ENCODE data around the gene HOXB2. TPM values are rescaled to one million over a fixed set of nuclear protein-coding genes. Genes with fewer than 3 reads are reported as not detected.

The HOXB2 gene
- total RNA-seq, 2 experiments from 2014 or later, result not detected

GRCh38 chr17:48583708-48584222 is 38.9 kb upstream of the HOXB2 start:
- DNase-seq (ENCODE audit: low spot score), result no peak
- peaks cover 40% of the 10 kb centered on the region for H3K4me1 ChIP-seq (ENCODE audit: insufficient read depth, low read length, poor library complexity, severe bottlenecking)

GRCh38 chr17:48582750-48583069 is 37.8 kb upstream of the HOXB2 start:
- H3K4me2 ChIP-seq (ENCODE audit: low read length), result no peak overlapping the region
- intact Hi-C loops (cut with micrococcal nuclease; ENCODE audit: unreplicated experiment), result no loop called here
- no peaks in the 10 kb centered on the region for H3K79me2 ChIP-seq (ENCODE audit: insufficient read depth, low read depth, low read length)
- H3K36me3 ChIP-seq (ENCODE audit: insufficient read depth, low read length), result no peaks in the 10 kb centered on the region
- ChIA-PET CTCF (ENCODE audit: unreplicated experiment) (no interaction called here), POLR2A (interaction anchor here (0.6 kb wide), 1 partner anchor 1076 kb away, joined by 3 read pairs; no protein-coding TSS in a partner anchor)
- no peaks in the 10 kb centered on the region for H3K9me3 ChIP-seq (ENCODE audit: low read length)
- peaks cover 35% of the 10 kb centered on the region for H3K4me1 ChIP-seq (ENCODE audit: insufficient read depth, low read length, poor library complexity, severe bottlenecking)
- no peaks in the 10 kb centered on the region for H3K9me2 ChIP-seq (ENCODE audit: insufficient read depth, low read length)
- no peak overlapping the region for H3K4me3 ChIP-seq (ENCODE audit: low read depth, low read length, poor library complexity, severe bottlenecking)
- no TSS peak for BruUV-seq (replicated peaks)
- H4K20me1 ChIP-seq (ENCODE audit: insufficient read depth, low read length), result no peaks in the 10 kb centered on the region
- no peak overlapping the region for H2AFZ ChIP-seq (ENCODE audit: low read length)
- DNase-seq (ENCODE audit: low spot score), result no peak
- H3K27ac ChIP-seq (ENCODE audit: low read depth, low read length, poor library complexity, severe bottlenecking), result no peak overlapping the region
- TF ChIP-seq CTCF (conservative IDR thresholded peaks at IDR 0.05; ENCODE audit: low read length) (no peak), EZH2phosphoT487 (IDR thresholded peaks at IDR 0.05; ENCODE audit: borderline replicate concordance, low read depth, low read length) (no peak)

More at GRCh38 chr17:48583708-48584222, 38.9 kb upstream of the HOXB2 start:
- Histone ChIP-seq H4K20me1 (ENCODE audit: insufficient read depth, low read length) (no peaks in the 10 kb centered on the region), H2AFZ (ENCODE audit: low read length) (no peak overlapping the region), H3K9me2 (ENCODE audit: insufficient read depth, low read length) (no peaks in the 10 kb centered on the region), H3K4me2 (ENCODE audit: low read length) (no peak overlapping the region), H3K27ac (ENCODE audit: low read depth, low read length, poor library complexity, severe bottlenecking) (no peak overlapping the region), H3K9me3 (ENCODE audit: low read length) (no peaks in the 10 kb centered on the region), H3K4me3 (ENCODE audit: low read depth, low read length, poor library complexity, severe bottlenecking) (no peak overlapping the region), H3K36me3 (ENCODE audit: insufficient read depth, low read length) (no peaks in the 10 kb centered on the region), H3K79me2 (ENCODE audit: insufficient read depth, low read depth, low read length) (no peaks in the 10 kb centered on the region)
- intact Hi-C loops (cut with micrococcal nuclease; ENCODE audit: unreplicated experiment), result no loop called here
- TF ChIP-seq EZH2phosphoT487 (IDR thresholded peaks at IDR 0.05; ENCODE audit: borderline replicate concordance, low read depth, low read length) (no peak), CTCF (conservative IDR thresholded peaks at IDR 0.05; ENCODE audit: low read length) (no peak)
- POLR2A ChIA-PET, result no interaction called here
- BruUV-seq (replicated peaks), result no TSS peak
- CTCF ChIA-PET (ENCODE audit: unreplicated experiment), result no interaction called here

- CTCF ChIA-PET (ENCODE audit: unreplicated experiment), result no interaction called here
- peaks cover 5% of the 10 kb centered on the region; the same call in 1 of the 2 replicates for H3K36me3 ChIP-seq (ENCODE audit: insufficient read depth, low read length)
- H4K20me1 ChIP-seq (ENCODE audit: insufficient read depth, low read length), result no peaks in the 10 kb centered on the region
- H3K27ac ChIP-seq (ENCODE audit: low read depth, low read length, poor library complexity, severe bottlenecking), result no peak overlapping the region
- H3K4me1 ChIP-seq (ENCODE audit: insufficient read depth, low read length, poor library complexity, severe bottlenecking), result peaks cover 21% of the 10 kb centered on the region
- no peak overlapping the region for H2AFZ ChIP-seq (ENCODE audit: low read length)
- no peaks in the 10 kb centered on the region for H3K9me2 ChIP-seq (ENCODE audit: insufficient read depth, low read length)
- H3K79me2 ChIP-seq (ENCODE audit: insufficient read depth, low read depth, low read length), result peaks cover 6% of the 10 kb centered on the region; the same call in 1 of the 2 replicates
- no TSS peak for BruUV-seq (replicated peaks)
- no peak overlapping the region for H3K4me2 ChIP-seq (ENCODE audit: low read length)
- H3K9me3 ChIP-seq (ENCODE audit: low read length), result no peaks in the 10 kb centered on the region
- no peak for TF ChIP-seq CTCF (conservative IDR thresholded peaks at IDR 0.05; ENCODE audit: low read length)
- no peak for TF ChIP-seq EZH2phosphoT487 (IDR thresholded peaks at IDR 0.05; ENCODE audit: borderline replicate concordance, low read depth, low read length)
- POLR2A ChIA-PET, result interaction anchor here (0.6 kb wide), 1 partner anchor 137 kb away, joined by 4 read pairs; no protein-coding TSS in a partner anchor
- H3K4me3 ChIP-seq (ENCODE audit: low read depth, low read length, poor library complexity, severe bottlenecking), result no peak overlapping the region
- DNase-seq (ENCODE audit: low spot score), result no peak
- intact Hi-C loops (cut with micrococcal nuclease; ENCODE audit: unreplicated experiment), result no loop called here
Observed at GRCh38 chr17:48579760-48580554, 35.0 kb upstream of the HOXB2 start.
